GM21526 (cell line): ENCODE measurements around the gene MAP4K4.
A peak's percentile ranks its signal among the peaks of the same experiment; 100 is the strongest.
"Not testable (repeated sequence)": the region's sequence is repeated elsewhere in the genome, so short reads cannot be mapped to it uniquely, and the experiment has no call there.

ENCODE experiments used
- ATAC-seq: cut with Tn5 transposase; IDR thresholded peaks from one replicate; pipeline ENCODE4 v1.9.1; 2021; ENCODE audit warnings: moderate library complexity; ENCODE audit not compliant: unreplicated experiment, low FRiP score

The MAP4K4 gene

DNA sequence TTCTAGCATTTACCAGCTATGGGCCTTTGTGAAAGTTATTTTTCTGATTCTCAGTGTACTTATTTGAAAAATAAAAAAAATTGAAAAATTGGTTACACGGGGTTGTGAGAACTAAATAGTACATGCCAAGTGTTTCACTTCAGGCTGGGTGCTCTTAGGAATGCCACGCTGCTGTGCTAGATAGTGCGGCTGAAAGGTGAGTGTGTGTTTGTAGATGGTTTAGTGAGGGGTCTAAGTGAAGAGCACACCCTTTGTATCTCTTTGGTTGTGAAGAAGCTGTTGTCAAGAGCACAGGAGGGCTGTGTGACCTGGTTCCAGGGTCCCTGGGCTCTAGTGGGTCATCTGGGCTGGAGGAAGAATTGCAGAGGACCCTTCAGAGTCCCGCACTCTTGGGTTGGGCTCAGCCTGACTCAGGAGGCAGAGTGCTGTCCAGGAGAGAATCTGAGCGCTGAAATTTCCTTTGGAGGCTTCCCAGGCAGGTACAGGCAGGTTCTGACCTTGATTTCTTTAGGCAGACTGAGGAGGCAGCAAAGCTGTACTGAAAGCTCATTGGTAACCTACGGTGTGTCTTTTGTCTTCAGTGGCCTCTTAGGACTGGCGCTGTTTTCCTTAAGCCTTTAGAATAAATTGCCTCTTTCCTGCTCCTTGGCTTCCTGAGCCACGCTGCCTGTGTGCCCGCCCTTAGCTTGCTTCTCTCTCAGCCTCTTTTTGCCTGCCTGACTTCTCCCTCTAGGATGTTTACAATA lies 44.4 kb downstream of the MAP4K4 start:
- ATAC-seq = no peak

DNA sequence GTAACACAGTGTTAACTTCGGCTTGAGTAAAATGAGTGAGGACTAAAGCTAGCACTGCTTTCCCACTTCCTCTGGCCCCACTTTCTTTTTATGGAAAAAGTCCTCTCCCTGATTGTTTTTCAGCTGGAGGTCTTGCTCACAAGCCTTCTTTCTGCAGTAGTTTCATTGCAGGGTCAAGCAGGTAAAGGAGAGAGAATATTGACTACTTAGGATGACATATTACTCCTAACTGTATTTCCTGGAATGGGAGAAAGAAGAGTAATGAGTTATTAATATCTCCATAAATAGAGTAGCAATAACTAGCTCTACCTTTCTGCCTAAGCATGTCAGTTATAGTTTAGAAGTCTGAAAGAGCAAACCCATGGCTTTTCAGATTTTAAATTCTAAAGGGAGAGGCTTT lies 45.0 kb downstream of the MAP4K4 start:
- no peak for ATAC-seq

DNA sequence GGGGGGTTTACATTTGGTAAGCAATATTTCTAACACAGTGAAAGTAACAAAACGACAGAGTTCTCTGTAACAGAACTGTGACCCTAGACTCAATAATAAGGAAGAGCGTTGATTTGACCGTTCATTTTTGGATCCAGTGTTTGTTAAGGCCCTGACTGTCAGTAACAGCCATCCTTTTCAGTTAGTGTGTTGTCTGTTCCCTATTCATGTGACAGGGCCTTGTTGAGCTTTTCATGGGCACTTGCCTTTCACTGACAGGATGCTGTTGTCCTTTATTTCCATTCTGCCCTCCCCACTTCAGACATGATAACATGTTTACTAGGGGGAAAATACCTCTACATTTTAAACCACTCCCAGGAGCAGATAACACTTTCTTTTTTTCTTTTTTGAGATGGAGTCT lies 45.8 kb downstream of the MAP4K4 start:
- no peak for ATAC-seq

DNA sequence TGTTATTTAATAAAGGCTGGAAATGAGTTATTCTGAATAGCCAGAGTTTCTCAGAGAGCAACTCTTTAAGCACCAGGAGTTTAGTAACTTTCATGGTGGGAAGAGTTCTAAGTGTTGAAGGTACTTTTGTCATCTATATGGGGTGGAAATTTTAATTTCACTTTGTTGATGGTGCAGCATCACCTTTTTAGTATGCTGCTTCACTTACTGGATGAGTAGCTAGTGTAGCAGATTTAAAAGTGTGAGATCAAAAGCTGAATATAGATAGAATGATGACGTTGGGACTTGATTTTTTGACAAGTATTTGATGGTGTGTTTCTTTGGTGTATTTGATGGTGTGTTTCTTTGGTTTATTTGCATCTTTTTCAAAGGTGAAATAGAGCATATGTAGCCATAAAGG lies 47.3 kb downstream of the MAP4K4 start:
- ATAC-seq = no peak

DNA sequence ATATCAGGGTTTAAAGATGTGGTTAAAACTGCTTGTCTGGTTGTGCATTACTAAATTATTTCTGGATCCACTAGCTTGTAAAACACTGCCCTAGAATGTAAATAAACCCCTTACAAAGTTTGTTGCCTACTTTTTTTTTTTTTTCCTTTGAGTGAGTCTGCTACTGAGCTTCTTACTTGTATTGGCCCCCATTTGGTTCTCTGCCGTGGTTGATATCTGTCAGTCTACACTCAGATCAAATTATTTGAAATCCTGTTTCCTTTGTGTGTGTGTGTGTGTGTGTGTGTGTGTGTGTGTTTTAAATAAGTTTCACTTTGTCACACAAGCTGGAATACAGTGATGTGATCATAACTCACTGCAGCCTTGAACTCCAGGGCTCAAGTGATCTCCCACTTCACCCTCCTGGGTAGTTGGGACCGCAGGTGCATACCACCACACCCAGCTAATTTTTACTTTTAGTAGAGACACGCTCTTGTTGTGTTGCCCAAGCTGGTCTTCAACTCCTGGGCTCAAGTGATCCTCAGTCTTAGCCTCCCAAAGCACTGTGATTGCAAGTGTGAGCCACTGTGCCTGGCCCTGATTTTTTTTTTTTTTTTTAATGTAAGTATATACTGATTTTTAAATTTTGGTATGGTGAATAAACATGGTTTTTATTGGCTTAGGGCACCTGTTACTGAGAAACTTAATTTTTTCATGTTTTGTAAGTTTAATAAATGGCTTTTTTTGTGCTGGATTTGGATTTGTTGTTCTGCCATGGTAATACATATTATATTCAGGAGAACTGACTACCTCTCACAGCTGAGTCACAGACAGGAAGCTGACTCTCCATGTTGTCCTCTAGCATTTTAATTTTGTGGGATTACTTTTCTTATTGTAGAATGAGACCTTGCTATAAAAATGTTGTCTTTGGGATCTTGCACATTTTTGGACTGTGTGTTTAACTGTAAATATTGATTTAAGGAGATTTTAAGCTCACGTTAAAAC lies 48.5 kb downstream of the MAP4K4 start:
- no peak for ATAC-seq

DNA sequence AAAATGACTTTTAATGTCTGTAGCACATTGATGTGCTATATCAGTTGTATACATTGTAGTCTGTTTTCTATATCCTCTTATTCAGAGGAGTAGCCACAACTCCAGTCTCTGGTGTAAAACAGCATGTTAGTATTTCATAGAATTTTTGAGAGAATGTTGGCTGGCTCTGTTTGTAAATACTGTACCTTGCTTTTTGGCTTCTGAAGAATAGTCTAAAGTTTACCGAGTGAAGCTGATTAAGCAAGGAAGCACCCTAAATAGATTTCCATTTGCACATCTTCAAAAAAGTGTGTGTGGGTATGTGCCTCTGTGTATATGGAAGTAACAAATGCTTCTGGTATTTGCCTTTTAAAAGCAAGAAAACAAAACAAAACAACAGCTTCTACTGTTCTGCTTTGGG lies 50.5 kb downstream of the MAP4K4 start:
- no peak for ATAC-seq

DNA sequence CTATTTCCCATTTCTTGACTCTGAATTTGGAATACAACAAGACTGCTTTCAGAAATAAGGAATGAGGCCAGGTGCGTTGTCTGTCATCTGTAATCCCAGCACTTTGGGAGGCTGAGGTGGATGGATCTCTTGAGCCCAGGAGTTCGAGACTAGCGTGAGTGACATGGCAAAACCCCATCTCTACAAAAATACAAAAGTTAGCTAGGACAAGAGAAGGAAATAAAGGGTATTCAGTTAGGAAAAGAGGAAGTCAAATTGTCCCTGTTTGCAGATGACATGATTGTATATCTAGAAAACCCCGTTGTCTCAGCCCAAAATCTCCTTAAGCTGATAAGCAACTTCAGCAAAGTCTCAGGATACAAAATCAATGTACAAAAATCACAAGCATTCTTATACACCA lies 51.0 kb downstream of the MAP4K4 start:
- not testable (repeated sequence) for ATAC-seq

DNA sequence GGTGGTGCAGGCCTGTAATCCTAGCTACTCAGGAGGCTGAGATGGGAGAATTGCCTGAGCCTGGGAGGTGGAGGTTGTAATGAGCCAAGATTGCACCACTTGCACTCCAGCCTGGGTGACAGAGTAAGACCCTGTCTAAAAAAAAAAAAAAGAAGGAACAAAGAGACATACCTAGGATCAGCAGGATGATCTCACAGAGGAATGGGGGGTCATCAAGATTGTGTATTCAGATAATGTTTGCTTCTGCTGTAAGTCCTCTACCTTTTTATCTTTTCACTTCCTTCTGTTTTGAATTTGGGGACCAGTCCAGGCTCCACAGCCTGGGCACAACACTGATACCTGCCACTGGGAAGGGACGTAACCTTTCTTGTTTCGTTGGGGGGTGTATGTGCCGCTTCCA lies 53.2 kb downstream of the MAP4K4 start:
- no peak for ATAC-seq

DNA sequence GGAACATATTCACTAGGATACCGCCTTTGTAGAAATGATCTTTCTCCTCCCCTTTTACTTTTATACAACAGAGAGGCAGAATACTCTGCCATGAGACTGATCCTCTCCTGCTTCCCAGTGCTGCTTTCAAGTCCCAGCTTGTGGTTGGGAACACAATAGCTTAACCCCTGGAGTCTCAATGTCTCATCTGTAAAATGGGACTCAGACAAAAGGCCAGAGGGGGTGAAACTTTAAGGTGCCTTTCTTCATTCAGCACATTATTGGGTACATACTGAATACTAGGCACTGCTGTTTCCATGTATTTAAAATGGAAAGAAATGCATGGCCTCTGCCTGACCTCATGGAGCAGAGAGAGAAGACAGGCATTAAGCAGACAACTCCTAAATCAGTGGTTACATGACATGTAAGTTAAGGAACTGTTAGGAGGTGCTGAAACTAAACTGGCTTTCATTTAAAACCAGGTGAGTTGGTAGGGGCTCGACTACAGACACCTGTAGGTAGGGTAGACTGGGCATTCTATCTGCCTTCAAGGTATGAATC lies 53.8 kb downstream of the MAP4K4 start:
- no peak for ATAC-seq

DNA sequence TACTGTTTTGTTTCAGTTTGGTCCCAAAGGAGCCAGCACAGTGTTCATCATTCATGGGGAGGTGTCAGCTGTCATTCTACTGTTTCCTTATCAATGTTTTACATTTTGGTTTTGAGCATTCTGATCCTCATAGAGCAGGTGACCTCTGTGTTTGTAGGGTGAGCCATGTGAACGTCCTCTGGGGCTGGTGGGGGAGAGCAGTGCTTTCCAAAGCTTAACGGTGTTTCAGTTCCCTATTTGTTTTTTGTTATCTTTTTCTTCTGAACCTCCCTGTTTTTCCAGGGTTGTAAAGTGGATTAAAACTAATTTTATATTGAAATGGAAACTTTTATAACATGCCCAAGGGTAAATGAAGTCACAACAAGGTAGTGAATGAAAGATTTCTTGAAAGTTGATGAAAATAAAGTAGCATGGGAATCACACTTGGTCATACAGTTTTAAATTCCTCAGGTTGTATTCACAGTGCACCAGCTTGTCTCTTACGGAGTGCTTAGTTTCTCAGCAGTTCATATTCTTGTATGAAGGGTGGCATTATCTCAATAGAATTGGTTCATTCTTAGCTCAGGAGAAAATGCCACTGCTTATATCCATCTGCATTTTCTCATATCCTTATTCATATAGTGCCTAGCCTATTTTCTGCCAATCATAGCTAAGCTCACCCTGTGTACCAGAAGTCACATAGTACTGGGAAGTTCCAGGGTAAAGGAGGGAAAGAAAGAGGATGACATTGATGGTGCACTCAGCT lies 54.5 kb downstream of the MAP4K4 start:
- ATAC-seq = peak; percentile 77

DNA sequence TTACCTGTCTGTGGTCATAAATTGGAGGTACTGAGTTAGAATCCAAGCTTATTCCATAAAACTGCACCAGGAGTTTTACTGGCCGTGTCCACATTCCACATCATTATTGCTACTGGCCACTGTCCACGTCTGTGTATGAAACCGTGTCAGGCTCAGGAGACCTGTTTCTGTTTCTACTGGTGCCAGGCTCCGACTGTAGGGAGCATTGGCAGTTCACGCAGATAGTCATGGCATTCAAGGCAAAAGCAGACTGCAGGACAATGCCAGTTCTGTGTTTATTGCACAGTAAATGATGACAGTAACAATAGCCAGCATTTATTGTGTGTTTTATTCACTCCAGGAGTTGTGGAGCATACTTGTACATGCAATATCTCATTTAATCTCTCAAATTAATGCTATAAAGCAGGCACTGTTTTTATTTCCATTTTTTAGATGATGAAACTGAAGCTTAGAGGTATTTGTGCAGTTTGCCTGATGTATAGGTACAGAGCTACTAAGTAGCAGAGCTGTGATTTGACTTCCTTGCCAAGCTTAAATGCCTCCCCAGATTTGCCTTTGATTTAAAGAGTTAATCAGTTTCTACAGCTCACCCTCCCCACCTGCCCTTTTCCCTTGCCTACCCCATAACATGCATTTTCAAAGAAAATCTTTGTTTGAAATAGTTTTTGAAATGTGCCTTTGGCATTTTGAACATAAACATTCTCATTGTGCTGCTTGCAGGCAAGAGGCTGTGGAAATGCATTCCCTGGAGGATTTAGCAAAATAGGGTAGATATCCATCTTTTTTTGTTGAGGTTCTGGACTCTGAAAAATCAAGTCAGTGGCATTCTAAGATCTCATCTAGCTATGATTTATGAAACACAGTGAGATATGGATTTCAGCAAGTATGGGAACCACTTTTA lies 55.5 kb downstream of the MAP4K4 start:
- no peak for ATAC-seq

DNA sequence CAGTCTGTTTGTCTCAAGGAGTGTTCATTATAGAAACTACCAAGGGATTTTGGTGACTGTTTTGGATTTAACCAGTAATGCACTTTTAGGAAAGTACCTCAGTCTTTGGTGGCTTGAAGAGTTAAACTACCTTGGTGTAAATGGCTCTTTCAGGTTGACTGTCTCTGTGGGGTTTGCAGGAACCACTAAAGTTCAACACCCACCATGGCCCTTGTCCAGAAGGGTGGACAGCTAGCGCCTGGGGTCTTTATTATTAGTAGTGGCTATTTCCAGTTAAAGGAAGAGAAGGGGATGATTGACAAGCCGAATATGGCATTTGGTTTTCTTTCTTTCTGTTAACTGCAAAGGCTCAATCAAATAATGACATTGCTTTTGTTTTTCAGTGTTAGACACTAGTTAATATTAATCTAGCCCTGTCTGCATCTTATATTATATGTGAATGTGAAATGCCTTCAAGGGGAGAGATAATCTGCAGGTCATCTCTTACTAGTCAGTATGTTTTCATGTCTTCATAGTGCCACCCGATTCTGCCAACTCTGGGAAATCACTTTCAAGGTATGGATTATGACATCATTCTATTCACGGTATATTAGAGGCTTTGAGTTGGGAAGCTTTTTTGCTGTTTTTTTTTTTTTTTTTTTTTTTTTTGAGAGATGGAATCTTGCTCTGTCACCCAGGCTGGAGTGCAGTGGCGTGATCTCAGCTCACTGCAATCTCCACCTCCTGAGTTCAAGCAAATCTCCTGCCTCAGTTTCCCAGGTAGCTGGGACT lies 56.4 kb downstream of the MAP4K4 start:
- no peak for ATAC-seq

DNA sequence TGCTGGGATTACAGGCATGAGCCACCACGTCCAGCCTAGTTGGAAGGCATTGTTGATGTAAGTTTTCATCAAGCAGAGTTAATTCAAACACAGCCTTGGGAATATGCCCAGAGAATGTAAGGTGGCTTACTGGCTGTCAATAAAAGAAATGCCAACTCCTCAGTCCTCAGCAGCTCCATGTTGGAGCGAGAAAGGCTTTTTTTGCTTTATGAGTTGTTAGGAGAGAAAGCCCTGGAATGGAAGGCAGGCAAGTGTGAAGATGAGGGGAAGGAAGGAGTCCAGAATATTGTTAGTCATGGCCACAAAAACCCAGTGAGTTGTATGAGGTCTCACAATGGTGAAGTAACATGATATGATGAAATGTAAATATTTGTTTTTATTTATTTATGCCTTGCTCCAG lies 57.1 kb downstream of the MAP4K4 start:
- no peak for ATAC-seq

DNA sequence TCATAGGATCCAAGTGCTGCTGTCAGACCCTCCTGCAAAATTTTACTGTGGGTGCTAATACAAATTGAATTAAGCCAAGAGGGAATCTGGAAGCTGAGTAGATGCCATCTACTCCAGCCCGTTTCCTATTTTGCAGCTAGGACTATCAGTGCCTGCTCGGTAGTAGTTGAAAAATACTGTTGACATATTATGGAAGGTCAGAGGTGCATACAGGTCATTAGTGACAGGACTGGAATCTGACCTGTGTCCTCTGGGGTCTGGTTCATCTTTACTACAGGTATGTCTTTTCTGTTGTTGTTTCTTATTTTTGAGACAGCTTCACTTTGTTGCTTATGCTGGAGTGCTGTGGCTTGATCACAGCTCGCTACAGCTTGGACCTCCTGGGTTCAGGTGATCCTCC lies 58.8 kb downstream of the MAP4K4 start:
- ATAC-seq = no peak

DNA sequence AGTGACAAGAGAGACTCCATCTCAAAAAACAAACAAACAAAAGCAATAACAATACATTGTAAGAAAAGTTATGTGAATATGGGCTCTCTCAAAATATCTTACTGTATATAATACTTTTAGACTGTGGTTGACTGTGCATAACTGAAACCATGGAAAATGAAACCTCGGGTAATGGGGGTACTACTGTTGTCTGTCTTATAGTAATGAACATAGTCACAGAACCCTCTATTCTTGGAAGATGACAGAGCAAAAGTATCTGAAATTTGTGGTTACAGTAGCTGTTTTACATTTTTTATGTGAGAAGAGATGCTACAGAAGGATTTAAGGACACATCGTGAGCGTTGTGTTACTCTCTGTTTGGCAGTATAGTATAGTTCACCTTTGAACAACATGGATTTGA lies 60.5 kb downstream of the MAP4K4 start:
- peak; percentile 58 for ATAC-seq

DNA sequence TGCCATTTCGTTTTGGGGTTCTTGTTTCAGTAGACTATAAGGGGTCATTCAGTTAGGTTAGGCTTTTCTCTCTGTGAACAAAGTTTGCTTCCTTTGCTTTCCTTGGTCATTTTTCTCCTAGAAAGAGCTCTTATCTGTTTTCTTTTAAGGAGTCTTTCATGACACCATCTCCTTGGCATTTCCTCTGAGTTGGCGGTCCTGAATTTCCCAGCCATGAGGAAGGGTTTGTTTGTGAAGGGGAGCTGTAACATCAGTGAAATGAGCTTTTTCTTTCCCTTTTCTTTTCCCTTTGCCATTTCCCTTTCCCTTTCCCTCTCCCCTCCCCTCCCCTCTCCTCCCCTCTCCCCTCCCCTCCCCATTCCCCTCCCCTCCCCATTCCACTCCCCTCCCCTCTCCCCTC lies 61.7 kb downstream of the MAP4K4 start:
- no peak for ATAC-seq

DNA sequence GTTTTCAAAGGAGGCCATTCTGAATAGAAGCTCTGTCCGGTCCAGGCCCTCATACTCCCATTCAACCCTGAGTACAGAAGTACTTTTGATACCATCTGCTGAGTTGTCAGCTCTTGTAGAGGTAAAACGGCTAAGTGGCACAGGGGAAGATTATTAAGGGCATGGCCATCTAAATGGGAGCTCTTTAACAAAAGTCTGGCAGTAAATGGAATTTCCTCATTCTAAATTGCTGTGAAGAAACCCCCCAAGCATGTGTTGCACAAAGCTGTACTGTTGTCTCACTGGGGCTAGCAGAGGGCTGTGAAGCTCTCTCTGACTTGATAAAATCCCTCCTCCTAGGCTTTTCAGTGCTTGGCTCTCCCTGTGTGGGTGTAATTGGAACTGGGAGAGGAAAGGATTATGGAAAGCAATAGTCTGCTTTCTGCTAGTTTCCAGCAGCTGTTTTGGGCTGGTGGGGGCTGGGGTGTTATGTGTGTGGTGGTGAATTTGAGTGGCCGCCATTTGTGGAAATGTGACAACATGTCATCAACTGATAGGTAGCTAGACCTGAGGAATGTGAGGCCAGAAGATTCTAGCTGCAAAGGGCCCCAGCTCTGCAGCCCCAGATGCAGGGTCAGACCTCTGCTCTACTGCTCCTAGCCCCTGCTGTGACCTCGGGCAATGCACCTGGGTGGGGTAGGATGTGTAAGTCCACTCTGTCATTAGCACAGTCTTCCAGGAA lies 65.1 kb downstream of the MAP4K4 start:
- ATAC-seq = no peak
